ENCODE measurements around the gene KIF26B. TPM values are rescaled to one million over a fixed set of nuclear protein-coding genes. Genes with fewer than 3 reads are reported as not detected.

Gene KIF26B
- total RNA-seq, 1 donor from 2014 or later, result 2.1 TPM

DNA sequence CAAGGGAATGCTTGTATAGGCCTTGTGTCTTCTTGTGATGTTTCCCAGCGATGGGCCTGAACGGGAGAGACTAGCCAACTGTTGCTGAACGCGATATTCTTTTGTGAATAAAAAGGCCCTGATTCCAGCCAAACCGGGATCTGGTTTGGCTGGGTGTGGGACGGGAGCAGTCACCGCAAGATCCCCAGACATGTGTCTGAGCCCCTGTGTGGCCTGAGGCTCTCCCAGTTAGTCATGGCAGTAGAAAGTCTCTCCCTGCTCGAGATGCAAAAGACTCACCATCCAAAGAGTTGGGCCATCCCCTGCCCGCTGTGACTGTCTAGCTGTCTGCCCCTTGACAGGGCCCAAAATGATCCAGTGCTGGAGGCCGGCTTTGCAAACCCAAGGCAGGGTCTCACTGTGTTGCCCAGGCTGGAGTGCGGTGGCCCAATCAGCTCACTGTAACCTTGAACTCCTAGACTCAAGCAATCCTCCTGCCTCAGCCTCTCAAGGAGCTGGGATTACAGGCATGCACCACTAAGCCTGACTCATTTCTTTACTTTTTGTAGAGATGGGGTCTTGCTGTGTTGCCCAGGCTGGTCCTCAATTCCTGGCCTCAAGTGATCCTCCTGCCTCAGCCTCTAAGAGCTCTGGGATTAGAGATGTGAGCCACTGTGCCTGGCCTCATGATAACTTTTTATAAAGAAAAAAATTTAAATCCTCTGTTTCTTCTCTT is 56.4 kb downstream of the KIF26B start:
- no peaks in the 10 kb centered on the region for H3K27me3 ChIP-seq (ENCODE audit: control insufficient read depth, insufficient read depth, low read length)
- H3K36me3 ChIP-seq (ENCODE audit: control insufficient read depth, insufficient read depth, low read length), result no peaks in the 10 kb centered on the region
- FAIRE-seq, result no peak
- no peak for DNase-seq (ENCODE audit: low read depth)
- TF ChIP-seq CTCF (IDR thresholded peaks at IDR 0.05; ENCODE audit: insufficient read depth, low read length, severe bottlenecking), result no peak
- no peak overlapping the region for H3K4me3 ChIP-seq (ENCODE audit: low read depth, low read length)

DNA sequence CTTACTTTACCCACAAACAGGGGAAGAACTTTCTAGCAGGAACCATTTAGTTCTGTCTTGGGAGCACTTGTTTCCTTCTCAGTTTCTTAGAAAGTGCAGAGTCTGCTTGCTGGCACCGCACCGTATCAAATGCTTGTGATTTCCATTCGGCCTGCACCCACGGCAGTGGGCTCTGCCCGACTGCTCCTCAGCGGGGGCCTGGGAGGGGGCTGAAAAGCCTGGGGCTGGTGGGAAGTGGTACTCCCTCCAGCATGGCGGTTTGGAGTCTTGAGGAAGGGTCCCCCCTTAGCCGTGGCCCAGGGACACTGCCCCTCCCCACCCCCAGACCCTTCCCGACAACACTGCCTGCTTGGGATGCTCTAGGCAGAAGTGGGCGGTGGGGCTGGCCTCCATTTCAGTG is 57.0 kb downstream of the KIF26B start:
- TF ChIP-seq CTCF (IDR thresholded peaks at IDR 0.05; ENCODE audit: insufficient read depth, low read length, severe bottlenecking), result no peak
- Histone ChIP-seq H3K27me3 (ENCODE audit: control insufficient read depth, insufficient read depth, low read length) (no peaks in the 10 kb centered on the region), H3K36me3 (ENCODE audit: control insufficient read depth, insufficient read depth, low read length) (no peaks in the 10 kb centered on the region), H3K4me3 (ENCODE audit: low read depth, low read length) (no peak overlapping the region)
- DNase-seq (ENCODE audit: low read depth) (no peak), FAIRE-seq (no peak)

GRCh38 chr1:245212221-245212710 is 57.5 kb downstream of the KIF26B start:
- FAIRE-seq (no peak), DNase-seq (ENCODE audit: low read depth) (no peak)
- no peak for TF ChIP-seq CTCF (IDR thresholded peaks at IDR 0.05; ENCODE audit: insufficient read depth, low read length, severe bottlenecking)
- H3K4me3 ChIP-seq (ENCODE audit: low read depth, low read length), result no peak overlapping the region
- H3K27me3 ChIP-seq (ENCODE audit: control insufficient read depth, insufficient read depth, low read length), result no peaks in the 10 kb centered on the region
- H3K36me3 ChIP-seq (ENCODE audit: control insufficient read depth, insufficient read depth, low read length), result no peaks in the 10 kb centered on the region

DNA sequence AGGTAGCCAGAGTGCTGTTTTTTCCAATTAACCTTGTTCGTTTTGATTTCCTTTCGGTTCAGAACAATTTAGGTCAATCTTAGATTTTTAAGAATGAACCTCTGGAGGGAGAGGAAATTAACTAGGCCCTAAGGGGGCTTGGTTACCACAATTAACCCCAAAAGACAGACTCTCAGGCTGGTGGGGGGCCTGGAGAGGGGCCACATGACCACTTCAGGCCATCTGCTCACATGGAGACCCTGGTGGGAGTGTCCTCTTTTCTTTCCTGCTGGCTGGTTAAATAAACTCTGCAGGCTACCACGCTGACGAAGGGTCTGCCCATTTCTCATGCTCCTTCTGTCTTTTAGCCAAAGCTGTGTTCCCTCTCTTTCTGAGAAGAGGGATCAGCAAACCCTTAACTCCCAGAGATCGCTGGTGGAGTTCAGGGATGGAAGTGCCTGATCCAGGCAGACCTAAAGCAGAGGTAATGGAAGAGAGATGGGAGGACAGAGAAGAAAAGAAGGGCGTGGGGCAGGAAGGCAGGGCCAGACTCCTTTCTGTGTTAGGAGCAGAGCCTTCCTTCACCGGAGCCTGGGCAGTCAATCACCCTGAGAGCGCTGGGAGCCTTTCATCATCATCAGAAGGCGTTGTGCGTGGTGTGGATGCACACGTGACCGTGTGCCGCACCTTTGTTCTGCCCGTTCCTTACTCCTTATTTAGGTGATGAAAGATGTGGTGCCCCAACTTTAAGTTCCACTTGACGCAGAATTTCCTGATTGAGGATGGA is 58.5 kb downstream of the KIF26B start:
- TF ChIP-seq CTCF (IDR thresholded peaks at IDR 0.05; ENCODE audit: insufficient read depth, low read length, severe bottlenecking), result no peak
- no peak for FAIRE-seq
- DNase-seq (ENCODE audit: low read depth), result no peak
- H3K36me3 ChIP-seq (ENCODE audit: control insufficient read depth, insufficient read depth, low read length), result no peaks in the 10 kb centered on the region
- H3K4me3 ChIP-seq (ENCODE audit: low read depth, low read length), result no peak overlapping the region
- H3K27me3 ChIP-seq (ENCODE audit: control insufficient read depth, insufficient read depth, low read length), result no peaks in the 10 kb centered on the region

- DNase-seq (ENCODE audit: low read depth) (no peak), FAIRE-seq (no peak)
- Histone ChIP-seq H3K27me3 (ENCODE audit: control insufficient read depth, insufficient read depth, low read length) (no peaks in the 10 kb centered on the region), H3K36me3 (ENCODE audit: control insufficient read depth, insufficient read depth, low read length) (no peaks in the 10 kb centered on the region), H3K4me3 (ENCODE audit: low read depth, low read length) (no peak overlapping the region)
- no peak for TF ChIP-seq CTCF (IDR thresholded peaks at IDR 0.05; ENCODE audit: insufficient read depth, low read length, severe bottlenecking)
These were observed 60.3 kb downstream of the KIF26B start for GRCh38 chr1:245215071-245215470.

All from bronchial epithelial cell (primary cell).